ENCODE data around the gene AKT1. TPM values are rescaled to one million over a fixed set of nuclear protein-coding genes. Genes with fewer than 3 reads are reported as not detected.

Gene AKT1
- total RNA-seq, 1 donor from 2014 or later: 155 TPM

GRCh38 chr14:104734991-104735779 lies 60.4 kb downstream of the AKT1 start:
- DNase-seq (ENCODE audit: low read depth) (no peak), FAIRE-seq (no peak)
- Histone ChIP-seq H3K4me3 (ENCODE audit: insufficient read depth, low read depth, low read length) (no peak overlapping the region), H3K27me3 (ENCODE audit: insufficient read depth, low read length) (no peaks in the 10 kb centered on the region), H3K4me2 (ENCODE audit: low read length) (no peak overlapping the region), H3K4me1 (ENCODE audit: insufficient read depth, low read length) (peaks cover 8% of the 10 kb centered on the region), H3K79me2 (ENCODE audit: insufficient read depth, low read length) (no peaks in the 10 kb centered on the region), H4K20me1 (ENCODE audit: insufficient read depth, low read length) (no peaks in the 10 kb centered on the region), H3K36me3 (ENCODE audit: insufficient read depth, low read length) (no peaks in the 10 kb centered on the region), H3K9ac (ENCODE audit: low read length) (no peak overlapping the region), H3K9me3 (ENCODE audit: insufficient read depth, low read depth, low read length) (no peaks in the 10 kb centered on the region), H2AFZ (ENCODE audit: low read depth, low read length) (no peak overlapping the region), H3K27ac (ENCODE audit: low read depth, low read length) (no peak overlapping the region)
- Mint-ChIP-seq H3K27me3 (ENCODE audit: low read depth, unreplicated experiment) (peaks cover 6% of the 10 kb centered on the region), H3K4me1 (ENCODE audit: low read depth, unreplicated experiment) (no peaks in the 10 kb centered on the region), H3K9me3 (ENCODE audit: unreplicated experiment) (no peaks in the 10 kb centered on the region), H3K36me3 (ENCODE audit: low read depth, unreplicated experiment) (peaks cover 2% of the 10 kb centered on the region), H3K27ac (ENCODE audit: unreplicated experiment) (no peak overlapping the region), H3K4me3 (ENCODE audit: unreplicated experiment) (no peak overlapping the region)
- TF ChIP-seq EZH2 (IDR thresholded peaks at IDR 0.05; ENCODE audit: insufficient read depth, low read length): no peak
- TF ChIP-seq CTCF (IDR thresholded peaks at IDR 0.05; ENCODE audit: insufficient read depth, low read depth, low read length): no peak

GRCh38 chr14:104734601-104734990 lies 61.0 kb downstream of the AKT1 start:
- FAIRE-seq: no peak
- Mint-ChIP-seq H3K27ac (ENCODE audit: unreplicated experiment) (no peak overlapping the region), H3K4me3 (ENCODE audit: unreplicated experiment) (no peak overlapping the region), H3K36me3 (ENCODE audit: low read depth, unreplicated experiment) (no peaks in the 10 kb centered on the region), H3K4me1 (ENCODE audit: low read depth, unreplicated experiment) (no peaks in the 10 kb centered on the region), H3K9me3 (ENCODE audit: unreplicated experiment) (no peaks in the 10 kb centered on the region), H3K27me3 (ENCODE audit: low read depth, unreplicated experiment) (peaks cover 7% of the 10 kb centered on the region)
- H3K9me3 ChIP-seq (ENCODE audit: insufficient read depth, low read depth, low read length): no peaks in the 10 kb centered on the region
- no peak overlapping the region for H3K27ac ChIP-seq (ENCODE audit: low read depth, low read length)
- H2AFZ ChIP-seq (ENCODE audit: low read depth, low read length): no peak overlapping the region
- peaks cover 8% of the 10 kb centered on the region for H3K4me1 ChIP-seq (ENCODE audit: insufficient read depth, low read length)
- no peaks in the 10 kb centered on the region for H4K20me1 ChIP-seq (ENCODE audit: insufficient read depth, low read length)
- DNase-seq (ENCODE audit: low read depth): no peak
- no peaks in the 10 kb centered on the region for H3K79me2 ChIP-seq (ENCODE audit: insufficient read depth, low read length)
- no peak overlapping the region for H3K4me2 ChIP-seq (ENCODE audit: low read length)
- H3K36me3 ChIP-seq (ENCODE audit: insufficient read depth, low read length): no peaks in the 10 kb centered on the region
- H3K4me3 ChIP-seq (ENCODE audit: insufficient read depth, low read depth, low read length): no peak overlapping the region
- TF ChIP-seq EZH2 (IDR thresholded peaks at IDR 0.05; ENCODE audit: insufficient read depth, low read length) (no peak), CTCF (IDR thresholded peaks at IDR 0.05; ENCODE audit: insufficient read depth, low read depth, low read length) (no peak)
- no peak overlapping the region for H3K9ac ChIP-seq (ENCODE audit: low read length)
- no peaks in the 10 kb centered on the region for H3K27me3 ChIP-seq (ENCODE audit: insufficient read depth, low read length)

- H3K4me3 ChIP-seq (ENCODE audit: insufficient read depth, low read depth, low read length): no peak overlapping the region
- H3K9me3 ChIP-seq (ENCODE audit: insufficient read depth, low read depth, low read length): no peaks in the 10 kb centered on the region
- H3K27me3 Mint-ChIP-seq (ENCODE audit: low read depth, unreplicated experiment): peaks cover 8% of the 10 kb centered on the region
- no peaks in the 10 kb centered on the region for H3K36me3 ChIP-seq (ENCODE audit: insufficient read depth, low read length)
- no peak for DNase-seq (ENCODE audit: low read depth)
- H3K4me1 Mint-ChIP-seq (ENCODE audit: low read depth, unreplicated experiment): no peaks in the 10 kb centered on the region
- H3K79me2 ChIP-seq (ENCODE audit: insufficient read depth, low read length): no peaks in the 10 kb centered on the region
- H3K36me3 Mint-ChIP-seq (ENCODE audit: low read depth, unreplicated experiment): no peaks in the 10 kb centered on the region
- no peak for FAIRE-seq
- H4K20me1 ChIP-seq (ENCODE audit: insufficient read depth, low read length): no peaks in the 10 kb centered on the region
- no peaks in the 10 kb centered on the region for H3K27me3 ChIP-seq (ENCODE audit: insufficient read depth, low read length)
- no peak overlapping the region for H3K27ac ChIP-seq (ENCODE audit: low read depth, low read length)
- H3K4me3 Mint-ChIP-seq (ENCODE audit: unreplicated experiment): no peak overlapping the region
- H3K4me2 ChIP-seq (ENCODE audit: low read length): no peak overlapping the region
- no peak overlapping the region for H2AFZ ChIP-seq (ENCODE audit: low read depth, low read length)
- H3K9ac ChIP-seq (ENCODE audit: low read length): no peak overlapping the region
- H3K27ac Mint-ChIP-seq (ENCODE audit: unreplicated experiment): no peak overlapping the region
- TF ChIP-seq CTCF (IDR thresholded peaks at IDR 0.05; ENCODE audit: insufficient read depth, low read depth, low read length): no peak
- TF ChIP-seq EZH2 (IDR thresholded peaks at IDR 0.05; ENCODE audit: insufficient read depth, low read length): no peak
- no peaks in the 10 kb centered on the region for H3K9me3 Mint-ChIP-seq (ENCODE audit: unreplicated experiment)
- peaks cover 8% of the 10 kb centered on the region for H3K4me1 ChIP-seq (ENCODE audit: insufficient read depth, low read length)
These were observed 61.4 kb downstream of the AKT1 start for GRCh38 chr14:104734051-104734587.
